Activated CD8-positive, alpha-beta memory T cell treated with anti-CD3 and anti-CD28 coated beads, Interleukin-2, amount 50 U/mL, for 1 hour (primary cell): ENCODE measurements around the gene TMEM179B.

Experiments used
- DNase-seq: peaks from one replicate; pipeline ENCODE4 v3.0.0-alpha.2; 2020; ENCODE audit errors: extremely low read depth

Gene TMEM179B

GRCh38 chr11:62832336-62833234, 45.4 kb downstream of the TMEM179B start, which contains the start of gene TEX54:
TSS of gene TEX54 (minus strand) at chr11:62832841.
- no peak for DNase-seq

- DNase-seq: no peak
These were observed 48.1 kb downstream of the TMEM179B start for GRCh38 chr11:62835336-62835735.

GRCh38 chr11:62839050-62839945, 52.1 kb downstream of the TMEM179B start, which contains the start of gene WDR74:
TSS of gene WDR74 (minus strand) at chr11:62839590. CDS start at chr11:62839570, 20 bp downstream.
- peak; percentile 81 for DNase-seq
